CD14-positive monocyte (primary cell): Measurements from ENCODE around the gene NATD1. TPM values are rescaled to one million over a fixed set of nuclear protein-coding genes. Genes with fewer than 3 reads are reported as not detected.

Experiments
- DNase-seq, 3 donors: peaks; one replicate each; pipeline ENCODE4 v3.0.0-alpha.2; 2011 to 2022
- H2AFZ ChIP-seq: 2 replicates; pipeline ENCODE4 v1.6.0; 2012; ENCODE audit warnings: mild to moderate bottlenecking, low read depth, low read length, inconsistent platforms; ENCODE audit not compliant: insufficient read depth, poor library complexity, severe bottlenecking
- H3K27ac ChIP-seq, 2 donors: 1 replicate in 1 of 2; 2 replicates in 1 of 2; pipeline ENCODE4 v1.5.1; 2012 to 2013; ENCODE audit warnings: low read length in 2 of 2, control low read depth in 1 of 2, inconsistent platforms in 1 of 2, low read depth in 1 of 2, mild to moderate bottlenecking in 1 of 2
- H3K27me3 ChIP-seq, 2 donors: one replicate each; pipeline versions ENCODE4 v1.6.0 to v1.6.1; 2011 to 2013; ENCODE audit warnings: low read length in 2 of 2; ENCODE audit not compliant: control insufficient read depth in 2 of 2, insufficient read depth in 2 of 2
- H3K36me3 ChIP-seq, 2 donors: replicated peaks in 1 of 2; 1 replicate in 1 of 2; 2 replicates in 1 of 2; pipeline versions ENCODE4 v1.5.1 to v1.6.1; 2012 to 2013; ENCODE audit warnings: low read length in 2 of 2, control low read depth in 1 of 2, inconsistent platforms in 1 of 2, mild to moderate bottlenecking in 1 of 2; ENCODE audit not compliant: insufficient read depth in 2 of 2, control insufficient read depth in 1 of 2
- H3K4me1 ChIP-seq, 2 donors: 1 replicate in 1 of 2; 2 replicates in 1 of 2; pipeline versions ENCODE4 v1.5.1 to v1.6.1; 2012 to 2013; ENCODE audit warnings: low read length in 2 of 2, control low read depth in 1 of 2, inconsistent platforms in 1 of 2, mild to moderate bottlenecking in 1 of 2, moderate library complexity in 1 of 2; ENCODE audit not compliant: insufficient read depth in 2 of 2, control insufficient read depth in 1 of 2
- H3K4me2 ChIP-seq: replicated peaks from 2 replicates; pipeline ENCODE3; 2012; ENCODE audit warnings: low read length, moderate library complexity, mild to moderate bottlenecking; ENCODE audit not compliant: poor library complexity, severe bottlenecking; ENCODE audit errors: extremely low read depth
- H3K4me3 ChIP-seq, 3 experiments: fragments of 200-600 bp in 1 of 3; sonication (generic) in 1 of 3; replicated peaks in 1 of 3; 1 replicate in 2 of 3; 2 replicates in 1 of 3; pipeline ENCODE4 v1.5.1; 2011 to 2013; ENCODE audit warnings: low read length in 3 of 3, mild to moderate bottlenecking in 3 of 3, control low read depth in 2 of 3, low read depth in 2 of 3, inconsistent platforms in 1 of 3, moderate library complexity in 1 of 3
- H3K79me2 ChIP-seq: 2 replicates; pipeline ENCODE4 v1.6.0; 2012; ENCODE audit warnings: mild to moderate bottlenecking, control low read depth, inconsistent platforms, low read length, moderate library complexity; ENCODE audit not compliant: insufficient read depth
- H3K9ac ChIP-seq: 2 replicates; pipeline ENCODE4 v1.6.0; 2017; ENCODE audit warnings: low read length, mild to moderate bottlenecking; ENCODE audit not compliant: insufficient read depth, poor library complexity, severe bottlenecking
- H3K9me3 ChIP-seq, 2 donors: replicated peaks in 1 of 2; 1 replicate in 1 of 2; 2 replicates in 1 of 2; pipeline versions ENCODE4 v1.5.1 to v1.6.1; 2012 to 2013; ENCODE audit warnings: low read length in 2 of 2, control low read depth in 1 of 2; ENCODE audit not compliant: control insufficient read depth in 1 of 2, insufficient read depth in 1 of 2
- H4K20me1 ChIP-seq: 2 replicates; pipeline ENCODE4 v1.6.0; 2012; ENCODE audit warnings: mild to moderate bottlenecking, low read length, control low read depth, moderate library complexity; ENCODE audit not compliant: insufficient read depth
- H3K27ac Mint-ChIP-seq, 7 donors: one replicate each; pipeline ENCODE4 v1.8.0; 2020; ENCODE audit warnings: mild to moderate bottlenecking in 7 of 7, mixed read lengths in 7 of 7, moderate library complexity in 6 of 7, inconsistent platforms in 2 of 7
- H3K27me3 Mint-ChIP-seq, 3 donors: one replicate each; pipeline ENCODE4 v1.8.0; 2021 to 2022; ENCODE audit warnings: low read depth in 3 of 3, mild to moderate bottlenecking in 3 of 3, mixed read lengths in 3 of 3, moderate library complexity in 3 of 3, inconsistent platforms in 1 of 3
- H3K36me3 Mint-ChIP-seq, 2 donors: one replicate each; pipeline ENCODE4 v1.8.0; 2020; ENCODE audit warnings: mixed read lengths in 2 of 2, inconsistent platforms in 1 of 2, mild to moderate bottlenecking in 1 of 2
- H3K4me1 Mint-ChIP-seq: one replicate; pipeline ENCODE4 v1.8.0; 2020; ENCODE audit warnings: mild to moderate bottlenecking, mixed read lengths
- H3K4me3 Mint-ChIP-seq, 2 donors: one replicate each; pipeline ENCODE4 v1.8.0; 2020; ENCODE audit warnings: mild to moderate bottlenecking in 2 of 2, mixed read lengths in 2 of 2, moderate library complexity in 1 of 2
- H3K9me3 Mint-ChIP-seq, 7 donors: one replicate each; pipeline ENCODE4 v1.8.0; 2020 to 2022; ENCODE audit warnings: mixed read lengths in 7 of 7, mild to moderate bottlenecking in 6 of 7, moderate library complexity in 6 of 7, inconsistent platforms in 2 of 7
- WGBS: methylation state at CpG from one replicate; pipeline ENCODE4 v1.1.5; 2013; ENCODE audit warnings: missing lambda C conversion rate; ENCODE audit not compliant: insufficient coverage; 5-methylcytosine and 5-hydroxymethylcytosine counted together
- intact Hi-C, 2 donors: fragments of 100-400 bp; cut with micrococcal nuclease; formaldehyde crosslinking; loops; one replicate each; pipeline versions ENCODE4 v1.15.0 to v1.15.1; 2023
- polyA plus RNA-seq, 3 donors: library from polyadenylated mRNA; depleted of rRNA in 1 of 3; unstranded in 2 of 3; stranded (reverse) in 1 of 3; fragments of 300-500 nt in 2 of 3; fragments of >200 nt in 1 of 3; fragmentation: Illumina TruSeq in 2 of 3; gene quantifications; 1 replicate in 2 of 3; 2 replicates in 1 of 3; pipeline ENCODE4 v1.2.3, GENCODE V29; 2012 to 2021
- TF ChIP-seq, protein P1 (sequence below): fragments of 200-600 bp; IDR thresholded peaks from one replicate; pipeline ENCODE4 v1.8.0; 2022; ENCODE audit warnings: antibody characterized with exemption, mild to moderate bottlenecking

The NATD1 gene
- polyA plus RNA-seq, 3 donors, result 3.0 to 13.6 (median 3.8) TPM

GRCh38 chr17:21212826-21213637, 40.2 kb downstream of the NATD1 start:
- H3K9me3 ChIP-seq, result no peaks in the 10 kb centered on the region
- peaks cover 59% of the 10 kb centered on the region for H4K20me1 ChIP-seq
- H3K27ac ChIP-seq, result peak overlapping the region; percentile 93
- H3K79me2 ChIP-seq, result peaks cover 97% of the 10 kb centered on the region
- Mint-ChIP-seq H3K27me3 (no peaks in the 10 kb centered on the region), H3K4me1 (peaks cover 57% of the 10 kb centered on the region), H3K4me3 (peak overlapping the region; percentile 87 to 97), H3K36me3 (peaks cover 19 to 38% of the 10 kb centered on the region in 2 donors), H3K9me3 (no peaks in the 10 kb centered on the region), H3K27ac (peak overlapping the region; percentile 84 to 98 (median 97))
- intact Hi-C loops, result loop anchor here (5.0 kb wide), 4 partner anchors 39 to 171 kb away; partner anchors contain the start of genes NATD1 (in 2 of the 2), DHRS7B (in 1 of the 2) and USP22 (in 1 of the 2)
- H3K4me3 ChIP-seq, result peak overlapping the region; percentile 81 to 95 (median 93)
- H3K27me3 ChIP-seq, result no peaks in the 10 kb centered on the region
- peaks cover 49 to 60% of the 10 kb centered on the region in 2 donors for H3K4me1 ChIP-seq
- H3K4me2 ChIP-seq, result peak overlapping the region; percentile 88
- H3K9ac ChIP-seq, result peak overlapping the region; percentile 95
- no peak for DNase-seq
- TF ChIP-seq, protein P1, sequence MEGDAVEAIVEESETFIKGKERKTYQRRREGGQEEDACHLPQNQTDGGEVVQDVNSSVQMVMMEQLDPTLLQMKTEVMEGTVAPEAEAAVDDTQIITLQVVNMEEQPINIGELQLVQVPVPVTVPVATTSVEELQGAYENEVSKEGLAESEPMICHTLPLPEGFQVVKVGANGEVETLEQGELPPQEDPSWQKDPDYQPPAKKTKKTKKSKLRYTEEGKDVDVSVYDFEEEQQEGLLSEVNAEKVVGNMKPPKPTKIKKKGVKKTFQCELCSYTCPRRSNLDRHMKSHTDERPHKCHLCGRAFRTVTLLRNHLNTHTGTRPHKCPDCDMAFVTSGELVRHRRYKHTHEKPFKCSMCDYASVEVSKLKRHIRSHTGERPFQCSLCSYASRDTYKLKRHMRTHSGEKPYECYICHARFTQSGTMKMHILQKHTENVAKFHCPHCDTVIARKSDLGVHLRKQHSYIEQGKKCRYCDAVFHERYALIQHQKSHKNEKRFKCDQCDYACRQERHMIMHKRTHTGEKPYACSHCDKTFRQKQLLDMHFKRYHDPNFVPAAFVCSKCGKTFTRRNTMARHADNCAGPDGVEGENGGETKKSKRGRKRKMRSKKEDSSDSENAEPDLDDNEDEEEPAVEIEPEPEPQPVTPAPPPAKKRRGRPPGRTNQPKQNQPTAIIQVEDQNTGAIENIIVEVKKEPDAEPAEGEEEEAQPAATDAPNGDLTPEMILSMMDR, result no peak
- WGBS, result 5% methylated on average over 13 of the region's 18 CpGs
- peak overlapping the region; percentile 86 for H2AFZ ChIP-seq
- peaks cover 23 to 32% of the 10 kb centered on the region in 2 donors for H3K36me3 ChIP-seq

GRCh38 chr17:21211825-21212479, 41.3 kb downstream of the NATD1 start:
- no peak overlapping the region for H2AFZ ChIP-seq
- peaks cover 54% of the 10 kb centered on the region for H3K4me1 Mint-ChIP-seq
- peak overlapping the region; percentile 22 to 93 for H3K27ac ChIP-seq
- peaks cover 27 to 38% of the 10 kb centered on the region in 2 donors for H3K36me3 ChIP-seq
- H3K36me3 Mint-ChIP-seq, result peaks cover 16 to 35% of the 10 kb centered on the region in 2 donors
- no peaks in the 10 kb centered on the region for H3K9me3 ChIP-seq
- H3K27ac Mint-ChIP-seq, result peak overlapping the region; percentile 56 to 97 (median 75)
- peak overlapping the region in 1 of 3 experiments; percentile 95 for H3K4me3 ChIP-seq
- peak overlapping the region; percentile 88 for H3K4me2 ChIP-seq
- H3K4me3 Mint-ChIP-seq, result peak overlapping the region in 1 of 2 donors; percentile 31
- no peaks in the 10 kb centered on the region for H3K9me3 Mint-ChIP-seq
- no peak overlapping the region for H3K9ac ChIP-seq
- no peak for DNase-seq
- peaks cover 49 to 59% of the 10 kb centered on the region in 2 donors for H3K4me1 ChIP-seq
- no peaks in the 10 kb centered on the region for H3K27me3 ChIP-seq
- WGBS, result 86% methylated on average over 5 of the region's 9 CpGs
- H4K20me1 ChIP-seq, result peaks cover 70% of the 10 kb centered on the region
- TF ChIP-seq, protein P1, result no peak
- H3K27me3 Mint-ChIP-seq, result no peaks in the 10 kb centered on the region
- peaks cover 97% of the 10 kb centered on the region for H3K79me2 ChIP-seq
- intact Hi-C loops, result loop anchor here (5.0 kb wide), 4 partner anchors 40 to 170 kb away; partner anchors contain the start of genes NATD1 (in 2 of the 2), DHRS7B (in 1 of the 2) and USP22 (in 1 of the 2)
